Liver (tissue), 9 donors: ENCODE measurements around the gene SHC1. TPM values are rescaled to one million over a fixed set of nuclear protein-coding genes. Genes with fewer than 3 reads are reported as not detected.

Experiments
- DNase-seq: peaks from one replicate; pipeline ENCODE4 v3.0.0-alpha.2; 2017; ENCODE audit warnings: low spot score
- H3K27ac ChIP-seq, 2 donors: one replicate each; pipeline ENCODE4 v1.7.0; 2013; ENCODE audit warnings: inconsistent platforms in 2 of 2, low read length in 2 of 2, control low read depth in 1 of 2, low read depth in 1 of 2, mild to moderate bottlenecking in 1 of 2
- H3K27me3 ChIP-seq, 4 donors: one replicate each; pipeline versions ENCODE4 v1.6.1 to v1.7.0; 2013; ENCODE audit warnings: low read length in 3 of 4, inconsistent platforms in 1 of 4, mild to moderate bottlenecking in 1 of 4, moderate library complexity in 1 of 4; ENCODE audit not compliant: control insufficient read depth in 4 of 4, insufficient read depth in 4 of 4
- H3K36me3 ChIP-seq, 4 donors: one replicate each; pipeline versions ENCODE4 v1.6.1 to v1.7.0; 2013; ENCODE audit warnings: low read length in 3 of 4, mild to moderate bottlenecking in 3 of 4, low read depth in 1 of 4, moderate library complexity in 1 of 4; ENCODE audit not compliant: control insufficient read depth in 4 of 4, insufficient read depth in 3 of 4
- H3K4me1 ChIP-seq, 4 donors: one replicate each; pipeline versions ENCODE4 v1.6.1 to v1.7.0; 2013; ENCODE audit warnings: low read length in 3 of 4, mild to moderate bottlenecking in 3 of 4, moderate library complexity in 1 of 4; ENCODE audit not compliant: control insufficient read depth in 4 of 4, insufficient read depth in 4 of 4
- H3K4me3 ChIP-seq, 3 donors: one replicate each; pipeline versions ENCODE4 v1.6.1 to v1.7.0; 2013; ENCODE audit warnings: low read length in 3 of 3, control low read depth in 1 of 3, low read depth in 1 of 3, mild to moderate bottlenecking in 1 of 3
- H3K9ac ChIP-seq, 2 donors: one replicate each; pipeline ENCODE4 v1.7.0; 2013; ENCODE audit warnings: low read length in 2 of 2, mild to moderate bottlenecking in 2 of 2, moderate library complexity in 2 of 2, control low read depth in 1 of 2, low read depth in 1 of 2
- H3K9me3 ChIP-seq, 4 donors: one replicate each; pipeline versions ENCODE4 v1.6.1 to v1.7.0; 2013; ENCODE audit warnings: low read length in 3 of 4; ENCODE audit not compliant: control insufficient read depth in 4 of 4
- EGR1 ChIP-seq, 2 donors: IDR thresholded peaks; 2 replicates each; pipeline ENCODE4 v1.6.1; 2016 to 2018; ENCODE audit warnings: antibody characterized with exemption in 2 of 2, low read depth in 2 of 2
- FOXA1 ChIP-seq: IDR thresholded peaks from 2 replicates; pipeline ENCODE4 v1.6.1; 2016; ENCODE audit warnings: antibody characterized with exemption
- FOXA2 ChIP-seq: IDR thresholded peaks from 2 replicates; pipeline ENCODE4 v1.6.1; 2016; ENCODE audit warnings: antibody characterized with exemption
- GABPA ChIP-seq, 2 donors: IDR thresholded peaks in 1 of 2; conservative IDR thresholded peaks in 1 of 2; 2 replicates each; pipeline ENCODE4 v1.6.1; 2016; ENCODE audit warnings: antibody characterized with exemption in 2 of 2, mild to moderate bottlenecking in 1 of 2, moderate library complexity in 1 of 2
- HNF4A ChIP-seq, 2 donors: conservative IDR thresholded peaks; 2 replicates each; pipeline ENCODE4 v1.6.1; 2016; ENCODE audit warnings: antibody characterized with exemption in 2 of 2, mild to moderate bottlenecking in 2 of 2
- HNF4G ChIP-seq: IDR thresholded peaks from 2 replicates; pipeline ENCODE4 v1.6.1; 2016; ENCODE audit warnings: antibody characterized with exemption
- JUND ChIP-seq, 2 donors: IDR thresholded peaks; 2 replicates each; pipeline ENCODE4 v1.6.1; 2016; ENCODE audit warnings: antibody characterized with exemption in 2 of 2
- NR2F2 ChIP-seq: IDR thresholded peaks from 2 replicates; pipeline ENCODE4 v1.6.1; 2016; ENCODE audit warnings: antibody characterized with exemption
- RAD21 ChIP-seq, 2 donors: IDR thresholded peaks; 2 replicates each; pipeline ENCODE4 v1.6.1; 2016; ENCODE audit warnings: antibody characterized with exemption in 2 of 2, mild to moderate bottlenecking in 2 of 2
- RXRA ChIP-seq, 2 donors: IDR thresholded peaks; 2 replicates each; pipeline ENCODE4 v1.6.1; 2017 to 2018; ENCODE audit warnings: antibody characterized with exemption in 2 of 2, mild to moderate bottlenecking in 1 of 2
- SP1 ChIP-seq: IDR thresholded peaks from 2 replicates; pipeline ENCODE4 v1.6.1; 2018; ENCODE audit warnings: antibody characterized with exemption, mild to moderate bottlenecking
- TAF1 ChIP-seq: conservative IDR thresholded peaks from 2 replicates; pipeline ENCODE4 v1.6.1; 2016; ENCODE audit warnings: antibody characterized with exemption, mild to moderate bottlenecking
- YY1 ChIP-seq: IDR thresholded peaks from 2 replicates; pipeline ENCODE4 v1.6.1; 2016; ENCODE audit warnings: antibody characterized with exemption, mild to moderate bottlenecking
- WGBS: extraction: QIAGEN DNeasy Blood & Tissue Kit; methylation state at CpG from one replicate; pipeline ENCODE4 v1.1.7; 2013; 5-methylcytosine and 5-hydroxymethylcytosine counted together
- polyA plus RNA-seq, 2 donors: library from polyadenylated mRNA; stranded (reverse) in 1 of 2; unstranded in 1 of 2; fragments of 200-250 nt in 1 of 2; fragments of >200 nt in 1 of 2; fragmentation: Nextera tagmentation in 1 of 2; extraction: Ambion mirVana in 1 of 2; gene quantifications; one replicate each; pipeline versions ENCODE4 v1.2.1 to v1.2.3, GENCODE V29; 2013 to 2015
- total RNA-seq, 2 donors: library from RNA; depleted of rRNA; stranded (reverse); fragments of >200 nt; gene quantifications; one replicate each; pipeline ENCODE4 v1.2.3, GENCODE V29; 2014
- TF ChIP-seq, protein P1 (sequence below): IDR thresholded peaks from 2 replicates; pipeline ENCODE4 v1.6.1; 2016; ENCODE audit warnings: antibody characterized with exemption
- TF ChIP-seq, protein P2 (sequence below): IDR thresholded peaks from 2 replicates; pipeline ENCODE4 v1.6.1; 2016; ENCODE audit warnings: antibody characterized with exemption
- TF ChIP-seq, protein P3 (sequence below): IDR thresholded peaks from 2 replicates; pipeline ENCODE4 v1.6.1; 2016; ENCODE audit warnings: antibody characterized with exemption
- TF ChIP-seq, protein P4 (sequence below): fragments of 150-350 bp; IDR thresholded peaks from 2 replicates; pipeline ENCODE4 v1.5.1; 2017; ENCODE audit warnings: improper control_type of control experiment, low read depth, low read length; ENCODE audit not compliant: missing input control
- TF ChIP-seq, protein P5 (sequence below): IDR thresholded peaks from 2 replicates; pipeline ENCODE4 v1.6.1; 2016; ENCODE audit warnings: antibody characterized with exemption, mild to moderate bottlenecking
- donor health status: healthy.
- donor health status: healthy.
- donor health status: healthy.
- donor health status: healthy.
- donor health status: healthy.

The SHC1 gene
- total and polyA plus RNA-seq, 4 donors, result 27.2 to 65.5 (median 58.0) TPM

DNA sequence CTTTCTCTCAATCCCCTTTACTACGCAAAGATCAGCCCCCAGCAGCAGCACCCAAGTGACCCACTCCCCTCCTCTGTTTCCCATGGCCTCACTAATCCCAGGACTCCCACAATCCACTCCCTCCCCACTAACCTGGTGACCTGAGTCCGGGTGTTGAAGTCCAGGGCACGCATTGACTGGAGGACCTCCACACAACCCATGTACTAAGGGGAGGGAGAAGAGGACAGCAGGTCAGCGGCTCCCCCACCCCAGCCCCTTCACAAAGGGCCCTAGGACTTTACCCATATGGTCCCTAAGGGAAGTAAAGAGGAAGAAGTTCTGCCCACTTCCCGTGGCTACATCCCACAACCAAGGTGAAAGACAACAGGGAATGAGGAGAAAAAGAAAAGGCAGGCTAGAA, 1.3 kb downstream of the SHC1 start:
- Histone ChIP-seq H3K4me3 (peak overlapping the region in 1 of 3 donors; percentile 37), H3K9me3 (no peaks in the 10 kb centered on the region), H3K4me1 (peaks cover 13 to 44% (median 26%) of the 10 kb centered on the region in 4 donors), H3K27me3 (no peaks in the 10 kb centered on the region), H3K36me3 (peaks cover 7 to 38% (median 30%) of the 10 kb centered on the region in 4 donors), H3K9ac (no peak overlapping the region), H3K27ac (peak overlapping the region; percentile 89 to 99)
- TF ChIP-seq SP1, result no peak
- no peak for TF ChIP-seq NR2F2
- TF ChIP-seq RXRA (IDR thresholded peaks at IDR 0.05), result no peak
- TF ChIP-seq, protein P1, sequence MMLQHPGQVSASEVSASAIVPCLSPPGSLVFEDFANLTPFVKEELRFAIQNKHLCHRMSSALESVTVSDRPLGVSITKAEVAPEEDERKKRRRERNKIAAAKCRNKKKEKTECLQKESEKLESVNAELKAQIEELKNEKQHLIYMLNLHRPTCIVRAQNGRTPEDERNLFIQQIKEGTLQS, result no peak
- no peak for TF ChIP-seq YY1
- TF ChIP-seq GABPA (IDR thresholded peaks at IDR 0.05 in 1 of 2, conservative IDR thresholded peaks at IDR 0.05 in 1 of 2), result no peak
- no peak for TF ChIP-seq EGR1 (IDR thresholded peaks at IDR 0.05; ENCODE audit: low read depth in 2 of 2)
- TF ChIP-seq TAF1, result no peak
- TF ChIP-seq, protein P2, sequence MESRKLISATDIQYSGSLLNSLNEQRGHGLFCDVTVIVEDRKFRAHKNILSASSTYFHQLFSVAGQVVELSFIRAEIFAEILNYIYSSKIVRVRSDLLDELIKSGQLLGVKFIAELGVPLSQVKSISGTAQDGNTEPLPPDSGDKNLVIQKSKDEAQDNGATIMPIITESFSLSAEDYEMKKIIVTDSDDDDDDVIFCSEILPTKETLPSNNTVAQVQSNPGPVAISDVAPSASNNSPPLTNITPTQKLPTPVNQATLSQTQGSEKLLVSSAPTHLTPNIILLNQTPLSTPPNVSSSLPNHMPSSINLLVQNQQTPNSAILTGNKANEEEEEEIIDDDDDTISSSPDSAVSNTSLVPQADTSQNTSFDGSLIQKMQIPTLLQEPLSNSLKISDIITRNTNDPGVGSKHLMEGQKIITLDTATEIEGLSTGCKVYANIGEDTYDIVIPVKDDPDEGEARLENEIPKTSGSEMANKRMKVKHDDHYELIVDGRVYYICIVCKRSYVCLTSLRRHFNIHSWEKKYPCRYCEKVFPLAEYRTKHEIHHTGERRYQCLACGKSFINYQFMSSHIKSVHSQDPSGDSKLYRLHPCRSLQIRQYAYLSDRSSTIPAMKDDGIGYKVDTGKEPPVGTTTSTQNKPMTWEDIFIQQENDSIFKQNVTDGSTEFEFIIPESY, result no peak
- TF ChIP-seq HNF4G, result no peak
- TF ChIP-seq, protein P3, sequence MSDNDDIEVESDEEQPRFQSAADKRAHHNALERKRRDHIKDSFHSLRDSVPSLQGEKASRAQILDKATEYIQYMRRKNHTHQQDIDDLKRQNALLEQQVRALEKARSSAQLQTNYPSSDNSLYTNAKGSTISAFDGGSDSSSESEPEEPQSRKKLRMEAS, result no peak
- TF ChIP-seq JUND (IDR thresholded peaks at IDR 0.05), result no peak
- TF ChIP-seq HNF4A (conservative IDR thresholded peaks at IDR 0.05), result no peak
- TF ChIP-seq RAD21 (IDR thresholded peaks at IDR 0.05), result no peak
- no peak for TF ChIP-seq FOXA2
- TF ChIP-seq, protein P4, sequence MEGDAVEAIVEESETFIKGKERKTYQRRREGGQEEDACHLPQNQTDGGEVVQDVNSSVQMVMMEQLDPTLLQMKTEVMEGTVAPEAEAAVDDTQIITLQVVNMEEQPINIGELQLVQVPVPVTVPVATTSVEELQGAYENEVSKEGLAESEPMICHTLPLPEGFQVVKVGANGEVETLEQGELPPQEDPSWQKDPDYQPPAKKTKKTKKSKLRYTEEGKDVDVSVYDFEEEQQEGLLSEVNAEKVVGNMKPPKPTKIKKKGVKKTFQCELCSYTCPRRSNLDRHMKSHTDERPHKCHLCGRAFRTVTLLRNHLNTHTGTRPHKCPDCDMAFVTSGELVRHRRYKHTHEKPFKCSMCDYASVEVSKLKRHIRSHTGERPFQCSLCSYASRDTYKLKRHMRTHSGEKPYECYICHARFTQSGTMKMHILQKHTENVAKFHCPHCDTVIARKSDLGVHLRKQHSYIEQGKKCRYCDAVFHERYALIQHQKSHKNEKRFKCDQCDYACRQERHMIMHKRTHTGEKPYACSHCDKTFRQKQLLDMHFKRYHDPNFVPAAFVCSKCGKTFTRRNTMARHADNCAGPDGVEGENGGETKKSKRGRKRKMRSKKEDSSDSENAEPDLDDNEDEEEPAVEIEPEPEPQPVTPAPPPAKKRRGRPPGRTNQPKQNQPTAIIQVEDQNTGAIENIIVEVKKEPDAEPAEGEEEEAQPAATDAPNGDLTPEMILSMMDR, result no peak
- no peak for TF ChIP-seq FOXA1
- TF ChIP-seq, protein P5, sequence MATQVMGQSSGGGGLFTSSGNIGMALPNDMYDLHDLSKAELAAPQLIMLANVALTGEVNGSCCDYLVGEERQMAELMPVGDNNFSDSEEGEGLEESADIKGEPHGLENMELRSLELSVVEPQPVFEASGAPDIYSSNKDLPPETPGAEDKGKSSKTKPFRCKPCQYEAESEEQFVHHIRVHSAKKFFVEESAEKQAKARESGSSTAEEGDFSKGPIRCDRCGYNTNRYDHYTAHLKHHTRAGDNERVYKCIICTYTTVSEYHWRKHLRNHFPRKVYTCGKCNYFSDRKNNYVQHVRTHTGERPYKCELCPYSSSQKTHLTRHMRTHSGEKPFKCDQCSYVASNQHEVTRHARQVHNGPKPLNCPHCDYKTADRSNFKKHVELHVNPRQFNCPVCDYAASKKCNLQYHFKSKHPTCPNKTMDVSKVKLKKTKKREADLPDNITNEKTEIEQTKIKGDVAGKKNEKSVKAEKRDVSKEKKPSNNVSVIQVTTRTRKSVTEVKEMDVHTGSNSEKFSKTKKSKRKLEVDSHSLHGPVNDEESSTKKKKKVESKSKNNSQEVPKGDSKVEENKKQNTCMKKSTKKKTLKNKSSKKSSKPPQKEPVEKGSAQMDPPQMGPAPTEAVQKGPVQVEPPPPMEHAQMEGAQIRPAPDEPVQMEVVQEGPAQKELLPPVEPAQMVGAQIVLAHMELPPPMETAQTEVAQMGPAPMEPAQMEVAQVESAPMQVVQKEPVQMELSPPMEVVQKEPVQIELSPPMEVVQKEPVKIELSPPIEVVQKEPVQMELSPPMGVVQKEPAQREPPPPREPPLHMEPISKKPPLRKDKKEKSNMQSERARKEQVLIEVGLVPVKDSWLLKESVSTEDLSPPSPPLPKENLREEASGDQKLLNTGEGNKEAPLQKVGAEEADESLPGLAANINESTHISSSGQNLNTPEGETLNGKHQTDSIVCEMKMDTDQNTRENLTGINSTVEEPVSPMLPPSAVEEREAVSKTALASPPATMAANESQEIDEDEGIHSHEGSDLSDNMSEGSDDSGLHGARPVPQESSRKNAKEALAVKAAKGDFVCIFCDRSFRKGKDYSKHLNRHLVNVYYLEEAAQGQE, result no peak
- DNase-seq, result no peak
- WGBS, result 73% methylated on average over 5 of the region's 5 CpGs
